HCT116 (cell line): ENCODE data around the gene ZC3H12C. TPM values are rescaled to one million over a fixed set of nuclear protein-coding genes. Genes with fewer than 3 reads are reported as not detected.

ENCODE experiments used
- ATAC-seq: fragments of 200-7000 bp; cut with Tn5 transposase; 2 replicates; pipeline ENCODE4 v1.9.1; 2020; ENCODE audit warnings: mild to moderate bottlenecking, moderate library complexity
- BruUV-seq: library from RNA; stranded (reverse); fragments of 400-500 nt; replicated peaks from 2 replicates; lab custom pipeline; 2021; lab: Mats Ljungman, UMichigan
- CTCF ChIA-PET: fragments of 300-600 bp; sonication (Branson Sonifier 250); formaldehyde crosslinking; loops from one replicate; lab custom pipeline; 2021; ENCODE audit warnings: antibody characterized with exemption; lab: Charles Lee
- POLR2A ChIA-PET: fragments of 300-600, 350-600 bp; sonication (Branson Sonifier 250); formaldehyde crosslinking; loops from one replicate; lab custom pipeline; 2021; ENCODE audit warnings: antibody characterized with exemption; lab: Charles Lee
- RAD21 ChIA-PET, 2 experiments: fragments of 300-600 bp; sonication (Branson Sonifier 250); formaldehyde crosslinking; loops; one replicate each; lab custom pipeline; 2023; ENCODE audit warnings: low total read pairs in 2 of 2; ENCODE audit not compliant: uncharacterized antibody in 2 of 2, unreplicated experiment in 2 of 2, low non-redundant PET in 1 of 2; lab: Charles Lee
- DNase-seq: peaks from one replicate; pipeline ENCODE4 v3.0.0-alpha.2; 2010; ENCODE audit warnings: low read depth, low spot score
- H2AFZ ChIP-seq: fragments of 200-600 bp; shearing (Covaris generic), sonication (generic); 2 replicates; pipeline ENCODE4 v1.6.1; 2017; ENCODE audit warnings: low read depth, mixed run types, mixed read lengths, antibody characterized with exemption, low read length; ENCODE audit not compliant: poor library complexity, severe bottlenecking
- H3K27ac ChIP-seq: 2 replicates; pipeline ENCODE4 v1.5.1; 2012; ENCODE audit warnings: low read depth, low read length
- H3K27me3 ChIP-seq: fragments of 200-600 bp; sonication (generic); 2 replicates; pipeline ENCODE4 v1.6.1; 2016; ENCODE audit warnings: mixed run types, low read length, mixed read lengths; ENCODE audit not compliant: insufficient read depth
- H3K36me3 ChIP-seq, 2 experiments: fragments of 200-500 bp in 1 of 2; fragments of 200-600 bp in 1 of 2; sonication (Bioruptor generic) in 1 of 2; sonication (generic) in 1 of 2; 2 replicates each; pipeline versions ENCODE4 v1.5.1 to v1.6.1; 2014 to 2016; ENCODE audit warnings: low read length in 2 of 2, inconsistent platforms in 1 of 2, mixed read lengths in 1 of 2, mixed run types in 1 of 2; ENCODE audit not compliant: insufficient read depth in 2 of 2, control insufficient read depth in 1 of 2
- H3K4me1 ChIP-seq, 2 experiments: fragments of 200-600 bp in 1 of 2; sonication (generic) in 1 of 2; 2 replicates each; pipeline versions ENCODE4 v1.5.1 to v1.6.1; 2012 to 2017; ENCODE audit warnings: low read length in 2 of 2, inconsistent platforms in 1 of 2, mild to moderate bottlenecking in 1 of 2, mixed read lengths in 1 of 2, mixed run types in 1 of 2, moderate library complexity in 1 of 2; ENCODE audit not compliant: insufficient read depth in 2 of 2, control insufficient read depth in 1 of 2
- H3K4me2 ChIP-seq: fragments of 200-600 bp; sonication (generic); 2 replicates; pipeline ENCODE4 v1.6.1; 2017; ENCODE audit warnings: mixed run types, low read length, mixed read lengths
- H3K4me3 ChIP-seq, 2 experiments: fragments of 200-600 bp in 1 of 2; sonication (generic) in 1 of 2; replicated peaks in 1 of 2; 2 replicates each; pipeline ENCODE4 v1.5.1; 2011 to 2016; ENCODE audit warnings: low read length in 2 of 2, control low read depth in 1 of 2, low read depth in 1 of 2, mild to moderate bottlenecking in 1 of 2, mixed read lengths in 1 of 2, mixed run types in 1 of 2
- H3K79me2 ChIP-seq: fragments of 200-600 bp; sonication (generic); 2 replicates; pipeline ENCODE4 v1.6.1; 2017; ENCODE audit warnings: mild to moderate bottlenecking, mixed run types, low read length, moderate library complexity, mixed read lengths; ENCODE audit not compliant: insufficient read depth
- H3K9ac ChIP-seq: fragments of 200-600 bp; sonication (generic); 2 replicates; pipeline ENCODE4 v1.6.1; 2016; ENCODE audit warnings: low read length, mixed read lengths
- H3K9me2 ChIP-seq: fragments of 200-600 bp; sonication (generic), shearing (Covaris generic); 2 replicates; pipeline ENCODE4 v1.6.1; 2017; ENCODE audit warnings: mixed run types, mild to moderate bottlenecking, moderate library complexity; ENCODE audit not compliant: insufficient read depth
- H3K9me3 ChIP-seq, 2 experiments: fragments of 200-500 bp in 1 of 2; fragments of 200-600 bp in 1 of 2; sonication (Bioruptor generic) in 1 of 2; sonication (generic) in 1 of 2; 2 replicates each; pipeline ENCODE4 v1.6.1; 2014 to 2017; ENCODE audit warnings: low read length in 2 of 2, mixed read lengths in 2 of 2, inconsistent platforms in 1 of 2, low read depth in 1 of 2, mild to moderate bottlenecking in 1 of 2, mixed run types in 1 of 2, moderate library complexity in 1 of 2; ENCODE audit not compliant: control insufficient read depth in 1 of 2, insufficient read depth in 1 of 2
- H4K20me1 ChIP-seq: fragments of 200-600 bp; sonication (generic), shearing (Covaris generic); 2 replicates; pipeline ENCODE4 v1.6.1; 2017; ENCODE audit warnings: mixed run types, mild to moderate bottlenecking, moderate library complexity; ENCODE audit not compliant: insufficient read depth
- ELF1 ChIP-seq: IDR thresholded peaks from 2 replicates; pipeline ENCODE4 v1.6.1; 2012; ENCODE audit warnings: low read depth, borderline replicate concordance
- POLR2AphosphoS5 ChIP-seq: IDR thresholded peaks from 2 replicates; pipeline ENCODE4 v1.6.1; 2011; ENCODE audit warnings: mild to moderate bottlenecking, low read depth, low read length, moderate library complexity
- SP1 ChIP-seq: IDR thresholded peaks from 2 replicates; pipeline ENCODE4 v1.6.1; 2012; ENCODE audit warnings: low read depth
- TCF7L2 ChIP-seq: IDR thresholded peaks from 2 replicates; pipeline ENCODE4 v1.7.0; 2011; ENCODE audit warnings: borderline replicate concordance, inconsistent platforms; ENCODE audit not compliant: insufficient read depth, insufficient read length; ENCODE audit errors: extremely low read depth
- intact Hi-C: fragments of 100-400 bp; cut with micrococcal nuclease; formaldehyde crosslinking; loops from 2 replicates; pipeline ENCODE4 v1.10.0; 2022
- total RNA-seq: library from RNA; stranded (reverse); gene quantifications from one replicate; pipeline ENCODE4 v1.2.1, GENCODE V29; 2021; ENCODE audit not compliant: unreplicated experiment
- TF ChIP-seq, protein P1 (sequence below), 3 experiments: fragments of 200-600 bp in 1 of 3; sonication (generic) in 1 of 3; IDR thresholded peaks in 2 of 3; conservative IDR thresholded peaks in 1 of 3; 2 replicates each; pipeline ENCODE4 v1.5.1; 2012 to 2017; ENCODE audit warnings: low read depth in 2 of 3, low read length in 2 of 3, antibody characterized with exemption in 1 of 3, borderline replicate concordance in 1 of 3, control low read depth in 1 of 3, mild to moderate bottlenecking in 1 of 3, mixed read lengths in 1 of 3, mixed run types in 1 of 3, moderate library complexity in 1 of 3; ENCODE audit not compliant: insufficient read depth in 1 of 3
- TF ChIP-seq, protein P2 (sequence below): IDR thresholded peaks from 2 replicates; pipeline ENCODE4 v1.6.1; 2012

The ZC3H12C gene
- total RNA-seq, 1 experiment from 2014 or later = 10.2 TPM

DNA sequence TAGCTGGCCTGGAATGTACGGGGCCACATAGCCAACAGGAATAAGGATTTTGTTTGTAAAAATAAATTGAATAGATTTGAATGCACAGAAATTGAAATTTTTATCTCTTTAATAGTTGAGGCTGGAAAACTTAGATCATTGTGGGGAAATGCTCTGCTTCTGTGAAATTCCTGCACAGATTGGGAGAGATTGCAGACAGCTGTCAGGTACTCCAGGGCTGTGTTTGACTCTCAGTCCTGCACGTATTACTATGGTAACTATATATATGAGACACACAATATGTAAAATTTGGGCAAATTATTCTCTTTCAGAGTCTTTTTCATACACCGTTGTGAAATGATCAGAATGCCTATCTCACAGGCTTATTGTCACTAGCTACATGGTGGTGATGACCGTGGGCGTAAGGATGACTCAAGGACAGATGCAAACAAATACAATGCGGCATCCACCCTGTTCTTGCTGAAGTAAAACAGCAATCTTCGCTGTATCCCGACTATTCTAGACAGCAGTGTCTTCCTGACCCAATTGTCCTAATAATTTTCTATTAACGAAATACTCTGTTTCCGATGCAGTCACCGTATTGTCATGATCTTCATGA lies 79.4 kb downstream of the ZC3H12C start:
- H3K4me2 ChIP-seq = no peak overlapping the region; the same call in 1 of the 2 replicates
- H2AFZ ChIP-seq = no peak overlapping the region
- no peaks in the 10 kb centered on the region for H4K20me1 ChIP-seq
- H3K9me2 ChIP-seq = no peaks in the 10 kb centered on the region
- ATAC-seq (no peak), DNase-seq (no peak)
- H3K79me2 ChIP-seq = no peaks in the 10 kb centered on the region
- H3K36me3 ChIP-seq = no peaks in the 10 kb centered on the region
- no TSS peak for BruUV-seq
- POLR2A ChIA-PET = no interaction called here
- H3K27ac ChIP-seq = no peak overlapping the region
- RAD21 ChIA-PET = no interaction called here
- no peaks in the 10 kb centered on the region for H3K27me3 ChIP-seq
- intact Hi-C loops = no loop called here
- CTCF ChIA-PET = interaction anchor here (0.6 kb wide), 1 partner anchor 275 kb away, joined by 5 read pairs; no protein-coding TSS in a partner anchor
- no peak overlapping the region for H3K9ac ChIP-seq
- TF ChIP-seq ELF1 = no peak
- TF ChIP-seq SP1 = no peak
- TF ChIP-seq, protein P1, sequence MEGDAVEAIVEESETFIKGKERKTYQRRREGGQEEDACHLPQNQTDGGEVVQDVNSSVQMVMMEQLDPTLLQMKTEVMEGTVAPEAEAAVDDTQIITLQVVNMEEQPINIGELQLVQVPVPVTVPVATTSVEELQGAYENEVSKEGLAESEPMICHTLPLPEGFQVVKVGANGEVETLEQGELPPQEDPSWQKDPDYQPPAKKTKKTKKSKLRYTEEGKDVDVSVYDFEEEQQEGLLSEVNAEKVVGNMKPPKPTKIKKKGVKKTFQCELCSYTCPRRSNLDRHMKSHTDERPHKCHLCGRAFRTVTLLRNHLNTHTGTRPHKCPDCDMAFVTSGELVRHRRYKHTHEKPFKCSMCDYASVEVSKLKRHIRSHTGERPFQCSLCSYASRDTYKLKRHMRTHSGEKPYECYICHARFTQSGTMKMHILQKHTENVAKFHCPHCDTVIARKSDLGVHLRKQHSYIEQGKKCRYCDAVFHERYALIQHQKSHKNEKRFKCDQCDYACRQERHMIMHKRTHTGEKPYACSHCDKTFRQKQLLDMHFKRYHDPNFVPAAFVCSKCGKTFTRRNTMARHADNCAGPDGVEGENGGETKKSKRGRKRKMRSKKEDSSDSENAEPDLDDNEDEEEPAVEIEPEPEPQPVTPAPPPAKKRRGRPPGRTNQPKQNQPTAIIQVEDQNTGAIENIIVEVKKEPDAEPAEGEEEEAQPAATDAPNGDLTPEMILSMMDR (IDR thresholded peaks at IDR 0.05 in 2 of 3, conservative IDR thresholded peaks at IDR 0.05 in 1 of 3; ENCODE audit: borderline replicate concordance in 1 of 3, insufficient read depth in 1 of 3, low read depth in 2 of 3, low read length in 2 of 3) = no peak
- TF ChIP-seq, protein P2, sequence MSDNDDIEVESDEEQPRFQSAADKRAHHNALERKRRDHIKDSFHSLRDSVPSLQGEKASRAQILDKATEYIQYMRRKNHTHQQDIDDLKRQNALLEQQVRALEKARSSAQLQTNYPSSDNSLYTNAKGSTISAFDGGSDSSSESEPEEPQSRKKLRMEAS = no peak
- TF ChIP-seq POLR2AphosphoS5 = no peak
- TF ChIP-seq TCF7L2 = no peak
- TF ChIP-seq, all 23 proteins: peak for 0
- Histone ChIP-seq H3K4me1 (peaks cover 8 to 22% of the 10 kb centered on the region in 2 experiments; a peak in 3 of 4 replicates), H3K4me3 (no peak overlapping the region), H3K9me3 (no peaks in the 10 kb centered on the region)
